PFSK-1 (cell line): ENCODE results near the gene NSUN6.

Experiments
- FOXP2 ChIP-seq: optimal IDR thresholded peaks from 2 replicates; pipeline ENCODE3; 2011; ENCODE audit warnings: borderline replicate concordance, control low read depth, inconsistent platforms; ENCODE audit not compliant: insufficient read depth; ENCODE audit errors: extremely low read length, extremely low read depth
- POLR2AphosphoS5 ChIP-seq: IDR thresholded peaks from 2 replicates; pipeline ENCODE4 v1.6.1; 2012; ENCODE audit warnings: low read depth, mild to moderate bottlenecking, control low read depth, low read length, moderate library complexity
- SIN3A ChIP-seq: IDR thresholded peaks from 2 replicates; pipeline ENCODE4 v1.6.1; 2012; ENCODE audit warnings: mild to moderate bottlenecking, low read length, moderate library complexity, borderline replicate concordance; ENCODE audit not compliant: insufficient read depth
- TAF1 ChIP-seq: IDR thresholded peaks from 2 replicates; pipeline ENCODE4 v1.6.1; 2012; ENCODE audit warnings: low read length, control low read depth, borderline replicate concordance; ENCODE audit not compliant: insufficient read depth
- TF ChIP-seq, protein P1 (sequence below), 2 experiments: IDR thresholded peaks; 2 replicates each; pipeline versions ENCODE4 v1.6.1 to v1.8.0; 2011 to 2012; ENCODE audit warnings: low read depth in 2 of 2, low read length in 2 of 2, control low read depth in 1 of 2, inconsistent platforms in 1 of 2, mild to moderate bottlenecking in 1 of 2, moderate library complexity in 1 of 2; ENCODE audit not compliant: insufficient read depth in 1 of 2

Gene NSUN6

GRCh38 chr10:18501198-18501597, 150.2 kb downstream of the NSUN6 start:
- no peak for TF ChIP-seq FOXP2
- TF ChIP-seq, protein P1, sequence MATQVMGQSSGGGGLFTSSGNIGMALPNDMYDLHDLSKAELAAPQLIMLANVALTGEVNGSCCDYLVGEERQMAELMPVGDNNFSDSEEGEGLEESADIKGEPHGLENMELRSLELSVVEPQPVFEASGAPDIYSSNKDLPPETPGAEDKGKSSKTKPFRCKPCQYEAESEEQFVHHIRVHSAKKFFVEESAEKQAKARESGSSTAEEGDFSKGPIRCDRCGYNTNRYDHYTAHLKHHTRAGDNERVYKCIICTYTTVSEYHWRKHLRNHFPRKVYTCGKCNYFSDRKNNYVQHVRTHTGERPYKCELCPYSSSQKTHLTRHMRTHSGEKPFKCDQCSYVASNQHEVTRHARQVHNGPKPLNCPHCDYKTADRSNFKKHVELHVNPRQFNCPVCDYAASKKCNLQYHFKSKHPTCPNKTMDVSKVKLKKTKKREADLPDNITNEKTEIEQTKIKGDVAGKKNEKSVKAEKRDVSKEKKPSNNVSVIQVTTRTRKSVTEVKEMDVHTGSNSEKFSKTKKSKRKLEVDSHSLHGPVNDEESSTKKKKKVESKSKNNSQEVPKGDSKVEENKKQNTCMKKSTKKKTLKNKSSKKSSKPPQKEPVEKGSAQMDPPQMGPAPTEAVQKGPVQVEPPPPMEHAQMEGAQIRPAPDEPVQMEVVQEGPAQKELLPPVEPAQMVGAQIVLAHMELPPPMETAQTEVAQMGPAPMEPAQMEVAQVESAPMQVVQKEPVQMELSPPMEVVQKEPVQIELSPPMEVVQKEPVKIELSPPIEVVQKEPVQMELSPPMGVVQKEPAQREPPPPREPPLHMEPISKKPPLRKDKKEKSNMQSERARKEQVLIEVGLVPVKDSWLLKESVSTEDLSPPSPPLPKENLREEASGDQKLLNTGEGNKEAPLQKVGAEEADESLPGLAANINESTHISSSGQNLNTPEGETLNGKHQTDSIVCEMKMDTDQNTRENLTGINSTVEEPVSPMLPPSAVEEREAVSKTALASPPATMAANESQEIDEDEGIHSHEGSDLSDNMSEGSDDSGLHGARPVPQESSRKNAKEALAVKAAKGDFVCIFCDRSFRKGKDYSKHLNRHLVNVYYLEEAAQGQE (IDR thresholded peaks at IDR 0.05; ENCODE audit: insufficient read depth in 1 of 2, low read depth in 2 of 2, low read length in 2 of 2) = no peak
- no peak for TF ChIP-seq SIN3A
- no peak for TF ChIP-seq TAF1

DNA sequence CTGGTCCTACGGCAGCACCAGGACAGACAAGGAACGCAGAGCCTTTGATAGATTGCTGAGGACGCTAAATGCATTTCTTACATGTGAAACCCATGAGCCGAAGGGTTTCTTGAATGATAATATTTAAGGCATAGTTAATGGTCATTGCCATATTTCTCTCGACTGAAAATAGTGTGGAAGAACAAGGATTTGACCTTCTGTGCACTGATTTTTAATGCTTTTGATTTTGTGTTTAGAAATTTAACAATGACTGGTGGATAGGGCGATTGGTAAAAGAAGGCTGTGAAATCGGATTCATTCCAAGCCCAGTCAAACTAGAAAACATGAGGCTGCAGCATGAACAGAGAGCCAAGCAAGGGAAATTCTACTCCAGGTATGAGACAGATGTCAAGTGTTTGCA, 150.8 kb downstream of the NSUN6 start:
- TF ChIP-seq SIN3A (no peak), FOXP2 (no peak), TAF1 (no peak)

GRCh38 chr10:18498998-18499397, 152.4 kb downstream of the NSUN6 start:
- TF ChIP-seq, protein P1 (IDR thresholded peaks at IDR 0.05; ENCODE audit: insufficient read depth in 1 of 2, low read depth in 2 of 2, low read length in 2 of 2) = no peak
- no peak for TF ChIP-seq POLR2AphosphoS5
- TF ChIP-seq FOXP2 = no peak
- TF ChIP-seq SIN3A = no peak
- no peak for TF ChIP-seq TAF1

DNA sequence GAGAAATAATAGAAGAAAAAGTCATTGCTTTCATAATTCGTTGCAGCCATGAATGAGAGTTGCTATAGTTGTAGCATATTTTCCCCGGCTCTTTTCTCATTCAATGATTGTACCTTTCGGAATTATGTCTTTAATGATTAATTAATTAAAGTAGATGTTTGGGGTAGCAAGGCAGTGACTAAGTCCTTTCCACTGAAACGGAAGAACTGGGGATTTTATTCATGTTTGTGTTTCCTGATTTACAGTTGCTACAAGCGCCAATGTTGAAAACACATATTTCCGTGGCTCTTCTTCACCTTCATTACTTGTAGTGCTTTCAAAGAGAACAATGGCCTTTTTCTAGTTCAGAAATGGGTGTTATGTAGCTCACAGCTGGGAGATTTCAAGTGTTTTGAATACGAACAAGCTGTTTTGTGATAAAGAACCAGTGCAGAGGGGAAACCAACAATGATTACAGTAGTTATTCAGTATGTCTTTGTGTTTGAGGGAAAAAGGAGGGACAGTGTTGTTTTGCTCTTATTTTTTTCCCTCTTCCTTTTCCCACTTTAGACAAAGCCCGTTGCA, 153.5 kb downstream of the NSUN6 start:
- TF ChIP-seq SIN3A (no peak), FOXP2 (no peak), TAF1 (no peak), POLR2AphosphoS5 (no peak)
- TF ChIP-seq, protein P1 (IDR thresholded peaks at IDR 0.05; ENCODE audit: insufficient read depth in 1 of 2, low read depth in 2 of 2, low read length in 2 of 2) = no peak
